HepG2 (cell line): Measurements from ENCODE around the gene RHEBL1. TPM values are rescaled to one million over a fixed set of nuclear protein-coding genes. Genes with fewer than 3 reads are reported as not detected.
A peak's percentile ranks its signal among the peaks of the same experiment; 100 is the strongest.

Source experiments
- BRD4 ChIP-seq: sonication (generic); formaldehyde crosslinking; IDR thresholded peaks from 2 replicates; pipeline ENCODE4 v1.4.0; 2020; ENCODE audit warnings: missing genetic modification reagents
- CCAR2 ChIP-seq: fragments of 200-400 bp; formaldehyde crosslinking; optimal IDR thresholded peaks from 2 replicates; pipeline ENCODE3; 2018; ENCODE audit warnings: low read depth, mild to moderate bottlenecking, low read length, moderate library complexity
- GATAD1 ChIP-seq: IDR thresholded peaks from 2 replicates; pipeline ENCODE4 v1.6.1; 2016; ENCODE audit warnings: missing genetic modification reagents, missing compliant biosample characterization
- IKZF4 ChIP-seq: sonication (generic); formaldehyde crosslinking; IDR thresholded peaks from 2 replicates; pipeline ENCODE4 v1.5.1; 2020; ENCODE audit warnings: borderline replicate concordance, mild to moderate bottlenecking, low read depth, missing genetic modification reagents; ENCODE audit errors: not compliant biosample characterization
- PPARG ChIP-seq: conservative IDR thresholded peaks from 2 replicates; pipeline ENCODE4 v1.6.1; 2016; ENCODE audit warnings: missing biosample characterization, missing genetic modification reagents
- PRDM15 ChIP-seq: sonication (generic); formaldehyde crosslinking; IDR thresholded peaks from 2 replicates; pipeline ENCODE4 v1.4.0; 2020; ENCODE audit warnings: missing genetic modification reagents
- SIX4 ChIP-seq: sonication (generic); formaldehyde crosslinking; IDR thresholded peaks from 2 replicates; pipeline ENCODE4 v1.4.0; 2020; ENCODE audit warnings: missing genetic modification reagents
- SKIL ChIP-seq: sonication (generic); formaldehyde crosslinking; IDR thresholded peaks from 2 replicates; pipeline ENCODE4 v1.8.0; 2022; ENCODE audit warnings: missing genetic modification reagents, mild to moderate bottlenecking, moderate library complexity, borderline replicate concordance
- SUZ12 ChIP-seq: fragments of 150-350 bp; IDR thresholded peaks from 2 replicates; pipeline ENCODE4 v1.6.1; 2014; ENCODE audit warnings: low read depth, low read length
- TBX2 ChIP-seq: sonication (generic); formaldehyde crosslinking; IDR thresholded peaks from 2 replicates; pipeline ENCODE4 v1.5.0; 2020; ENCODE audit warnings: missing genetic modification reagents, mild to moderate bottlenecking, borderline replicate concordance
- U2AF2 ChIP-seq: fragments of 200-400 bp; formaldehyde crosslinking; IDR thresholded peaks from 2 replicates; pipeline ENCODE4 v1.6.1; 2017; ENCODE audit warnings: low read depth, mild to moderate bottlenecking, low read length
- ZBTB49 ChIP-seq: sonication (generic); formaldehyde crosslinking; IDR thresholded peaks from 2 replicates; pipeline ENCODE4 v1.4.0; 2020; ENCODE audit warnings: missing genetic modification reagents, borderline replicate concordance
- ZBTB7B ChIP-seq: sonication (generic); formaldehyde crosslinking; IDR thresholded peaks from 2 replicates; pipeline ENCODE4 v1.4.0; 2020; ENCODE audit warnings: missing genetic modification reagents
- ZFP36 ChIP-seq: fragments of 150-350 bp; IDR thresholded peaks from 2 replicates; pipeline ENCODE4 v1.6.1; 2018; ENCODE audit warnings: borderline replicate concordance, low read length, low read depth; ENCODE audit not compliant: partially characterized antibody
- ZNF136 ChIP-seq: sonication (generic); formaldehyde crosslinking; IDR thresholded peaks from 2 replicates; pipeline ENCODE4 v1.8.1; 2022; ENCODE audit warnings: low read depth, mild to moderate bottlenecking, moderate library complexity, missing genetic modification reagents
- ZNF225 ChIP-seq: sonication (generic); formaldehyde crosslinking; IDR thresholded peaks from 2 replicates; pipeline ENCODE4 v1.4.0; 2020; ENCODE audit warnings: mild to moderate bottlenecking, missing genetic modification reagents
- ZNF292 ChIP-seq: sonication (generic); formaldehyde crosslinking; IDR thresholded peaks from 2 replicates; pipeline ENCODE4 v1.8.1; 2022; ENCODE audit warnings: mild to moderate bottlenecking, low read depth, missing genetic modification reagents, borderline replicate concordance
- ZNF569 ChIP-seq: sonication (generic); formaldehyde crosslinking; IDR thresholded peaks from 2 replicates; pipeline ENCODE4 v1.5.0; 2020; ENCODE audit warnings: mild to moderate bottlenecking, missing genetic modification reagents, moderate library complexity, borderline replicate concordance
- ZNF703 ChIP-seq: sonication (generic); formaldehyde crosslinking; IDR thresholded peaks from 2 replicates; pipeline ENCODE4 v1.5.1; 2020; ENCODE audit warnings: missing genetic modification reagents, mild to moderate bottlenecking, moderate library complexity, borderline replicate concordance
- ZNF839 ChIP-seq: sonication (generic); formaldehyde crosslinking; IDR thresholded peaks from 2 replicates; pipeline ENCODE4 v1.4.0; 2020; ENCODE audit warnings: missing genetic modification reagents, mild to moderate bottlenecking, borderline replicate concordance
- ZSCAN20 ChIP-seq: sonication (generic); formaldehyde crosslinking; IDR thresholded peaks from 2 replicates; pipeline ENCODE4 v1.4.0; 2020; ENCODE audit warnings: missing genetic modification reagents, mild to moderate bottlenecking, borderline replicate concordance
- ZSCAN22 ChIP-seq: sonication (generic); formaldehyde crosslinking; IDR thresholded peaks from 2 replicates; pipeline ENCODE4 v1.4.0; 2020; ENCODE audit warnings: mild to moderate bottlenecking, missing genetic modification reagents
- polyA plus RNA-seq, 8 experiments: library from polyadenylated mRNA; depleted of rRNA in 3 of 8; stranded (reverse) in 7 of 8; unstranded in 1 of 8; fragments of >200 nt; fragmentation: Illumina TruSeq in 4 of 8; extraction: Trizol in 4 of 8; gene quantifications; 2 replicates each; pipeline versions ENCODE4 v1.2.1 to v1.2.3, GENCODE V29; 2011 to 2016; ENCODE audit warnings: low read depth in 4 of 8, missing spikeins in 1 of 8, mixed read lengths in 1 of 8; ENCODE audit not compliant: insufficient read depth in 1 of 8
- total RNA-seq, 5 experiments: library from RNA; depleted of rRNA; stranded (reverse); fragments of >200 nt; fragmentation: Illumina TruSeq; extraction: Trizol; gene quantifications; 2 replicates each; pipeline ENCODE4 v1.2.3, GENCODE V29; 2016; ENCODE audit warnings: low read depth in 1 of 5

RHEBL1 gene
- total and polyA plus RNA-seq, 2 of the 13 experiments (the other 11 are each of a cell fraction or from before 2014, with no cell fraction given): 1.4 to 2.5 TPM

GRCh38 chr12:49055978-49056754 lies 13.6 kb downstream of the RHEBL1 start (continued):
- TF ChIP-seq SIX4 (CRISPR knock-in tag): no peak
- TF ChIP-seq ZNF569 (CRISPR knock-in tag): no peak
- TF ChIP-seq U2AF2: no peak
- no peak for TF ChIP-seq ZNF839
- no peak for TF ChIP-seq ZSCAN20 (CRISPR knock-in tag)
- no peak for TF ChIP-seq TBX2 (CRISPR knock-in tag)
- TF ChIP-seq IKZF4 (CRISPR knock-in tag): no peak
- no peak for TF ChIP-seq ZNF225 (CRISPR knock-in tag)
- no peak for TF ChIP-seq ZBTB49 (CRISPR knock-in tag)
- no peak for TF ChIP-seq ZNF292 (CRISPR knock-in tag)
- TF ChIP-seq BRD4 (CRISPR knock-in tag): no peak
- TF ChIP-seq SKIL (CRISPR knock-in tag): no peak
- peak; percentile 48 for TF ChIP-seq SUZ12
- no peak for TF ChIP-seq PPARG (CRISPR knock-in tag)
- no peak for TF ChIP-seq CCAR2
- no peak for TF ChIP-seq PRDM15 (CRISPR knock-in tag)
- peak; percentile 22; the same call in 1 of the 2 replicates for TF ChIP-seq GATAD1 (CRISPR knock-in tag)
- TF ChIP-seq ZBTB7B (CRISPR knock-in tag): no peak
- TF ChIP-seq ZNF703 (CRISPR knock-in tag): no peak
- no peak for TF ChIP-seq ZNF136 (CRISPR knock-in tag)
- TF ChIP-seq ZFP36: no peak
- TF ChIP-seq ZSCAN22 (CRISPR knock-in tag): no peak
